ENCODE results near the gene STK36. TPM values are rescaled to one million over a fixed set of nuclear protein-coding genes. Genes with fewer than 3 reads are reported as not detected.

STK36 gene
- total and polyA plus RNA-seq, 2 donors (not counting 3 experiments of a cell fraction or from before 2014, with no cell fraction given), result 40.9 to 65.2 TPM

DNA sequence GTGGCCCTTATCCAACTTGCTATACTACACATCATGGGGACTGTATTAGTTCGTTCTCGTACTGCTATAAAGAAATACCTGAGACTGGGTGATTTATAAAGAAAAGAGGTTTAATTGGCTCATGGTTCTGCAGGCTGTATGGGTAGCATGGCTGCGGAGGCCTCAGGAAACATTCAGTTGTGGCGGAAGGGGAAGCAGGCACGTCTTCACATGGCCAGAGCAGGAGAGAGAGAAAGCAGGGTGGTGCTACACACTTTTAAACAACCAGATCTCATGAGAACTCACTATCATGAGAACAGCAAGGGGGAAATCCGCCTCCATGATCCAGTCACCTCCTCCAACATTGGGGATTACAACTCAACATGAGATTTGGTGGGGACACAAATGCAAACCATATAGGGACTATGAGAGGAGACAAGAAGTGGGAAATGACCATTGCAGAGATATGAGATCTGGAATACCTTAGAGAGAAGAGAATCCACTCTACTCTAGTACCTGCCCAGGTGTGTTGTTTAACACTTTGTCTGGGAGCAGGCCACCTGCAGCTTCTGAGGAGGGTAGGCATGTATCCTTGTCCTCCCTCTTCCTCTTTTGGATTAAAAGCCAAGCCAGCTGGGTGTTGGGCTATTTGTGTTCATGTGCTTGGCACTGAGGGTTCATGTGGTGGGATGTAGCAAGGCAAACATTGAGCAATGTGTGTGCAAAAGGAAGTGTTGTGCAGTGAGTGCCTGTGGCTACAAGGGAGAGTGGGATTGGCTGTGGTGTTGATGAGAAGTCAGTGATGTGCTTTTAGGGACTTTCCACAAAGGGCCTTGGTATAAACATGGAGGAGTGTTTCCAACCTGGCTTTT lies 61.5 kb downstream of the STK36 start:
- BruUV-seq (replicated peaks), result no TSS peak
- ChIA-PET POLR2A (no interaction called here), CTCF (interaction anchor here (3.7 to 5.3 kb wide), 2 partner anchors 22 to 115 kb away, joined by 30 to 105 read pairs; partner anchors contain the start of gene TTLL4)
- H3K9me1 ChIP-seq (replicated peaks; ENCODE audit: control insufficient read depth, extremely low read depth, insufficient read depth, low read length), result no peaks in the 10 kb centered on the region
- peaks cover 16% of the 10 kb centered on the region for H3K4me1 ChIP-seq (ENCODE audit: control insufficient read depth, extremely low read depth, insufficient read depth, low read length)
- H2AFZ ChIP-seq (ENCODE audit: low read depth, low read length), result no peak overlapping the region
- intact Hi-C loops (cut with micrococcal nuclease), result no loop called here
- no peak overlapping the region for H3K4me3 ChIP-seq (replicated peaks in 1 of 3; ENCODE audit: insufficient read depth in 1 of 3, low read depth in 1 of 3, low read length in 3 of 3)
- H3K36me3 ChIP-seq (ENCODE audit: control insufficient read depth in 2 of 2, extremely low read depth in 1 of 2, insufficient read depth in 2 of 2, low read length in 2 of 2), result peaks cover under 1 to 7% of the 10 kb centered on the region in 2 experiments
- no peaks in the 10 kb centered on the region for H3K9me3 ChIP-seq (replicated peaks; ENCODE audit: control insufficient read depth, insufficient read depth, low read length)
- no peak for DNase-seq (ENCODE audit: low read depth, low spot score)
- dilution Hi-C loops (cut with MboI; ENCODE audit: extremely low pct_ligation_motif_present, low sequenced_read_pairs), result no loop called here
- no peaks in the 10 kb centered on the region for H4K20me1 ChIP-seq (replicated peaks; ENCODE audit: control insufficient read depth, extremely low read depth, insufficient read depth, low read length)
- TF ChIP-seq, protein P1, sequence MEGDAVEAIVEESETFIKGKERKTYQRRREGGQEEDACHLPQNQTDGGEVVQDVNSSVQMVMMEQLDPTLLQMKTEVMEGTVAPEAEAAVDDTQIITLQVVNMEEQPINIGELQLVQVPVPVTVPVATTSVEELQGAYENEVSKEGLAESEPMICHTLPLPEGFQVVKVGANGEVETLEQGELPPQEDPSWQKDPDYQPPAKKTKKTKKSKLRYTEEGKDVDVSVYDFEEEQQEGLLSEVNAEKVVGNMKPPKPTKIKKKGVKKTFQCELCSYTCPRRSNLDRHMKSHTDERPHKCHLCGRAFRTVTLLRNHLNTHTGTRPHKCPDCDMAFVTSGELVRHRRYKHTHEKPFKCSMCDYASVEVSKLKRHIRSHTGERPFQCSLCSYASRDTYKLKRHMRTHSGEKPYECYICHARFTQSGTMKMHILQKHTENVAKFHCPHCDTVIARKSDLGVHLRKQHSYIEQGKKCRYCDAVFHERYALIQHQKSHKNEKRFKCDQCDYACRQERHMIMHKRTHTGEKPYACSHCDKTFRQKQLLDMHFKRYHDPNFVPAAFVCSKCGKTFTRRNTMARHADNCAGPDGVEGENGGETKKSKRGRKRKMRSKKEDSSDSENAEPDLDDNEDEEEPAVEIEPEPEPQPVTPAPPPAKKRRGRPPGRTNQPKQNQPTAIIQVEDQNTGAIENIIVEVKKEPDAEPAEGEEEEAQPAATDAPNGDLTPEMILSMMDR (IDR thresholded peaks at IDR 0.05; ENCODE audit: extremely low read depth in 1 of 2, insufficient read depth in 1 of 2, low read depth in 1 of 2, low read length in 2 of 2), result no peak
- TF ChIP-seq JUN (IDR thresholded peaks at IDR 0.05; ENCODE audit: borderline replicate concordance, insufficient read depth, insufficient read length, low read depth) (no peak), GATA2 (IDR thresholded peaks at IDR 0.05; ENCODE audit: insufficient read depth, insufficient read length, low read depth, low read length) (no peak), MYC (IDR thresholded peaks at IDR 0.05; ENCODE audit: low read depth, low read length) (no peak), FOS (IDR thresholded peaks at IDR 0.05; ENCODE audit: borderline replicate concordance, insufficient read depth, low read length) (no peak), POLR2AphosphoS5 (IDR thresholded peaks at IDR 0.05; ENCODE audit: insufficient read depth, low read depth, low read length) (no peak), POLR2A (IDR thresholded peaks at IDR 0.05; ENCODE audit: low read depth, low read length) (no peak), EZH2 (IDR thresholded peaks at IDR 0.05; ENCODE audit: borderline replicate concordance, low read depth, low read length, severe bottlenecking) (no peak)
- TF ChIP-seq, protein P2, sequence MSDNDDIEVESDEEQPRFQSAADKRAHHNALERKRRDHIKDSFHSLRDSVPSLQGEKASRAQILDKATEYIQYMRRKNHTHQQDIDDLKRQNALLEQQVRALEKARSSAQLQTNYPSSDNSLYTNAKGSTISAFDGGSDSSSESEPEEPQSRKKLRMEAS (IDR thresholded peaks at IDR 0.05; ENCODE audit: insufficient read depth, insufficient read length), result no peak
- H3K27ac ChIP-seq (ENCODE audit: insufficient read depth, low read depth, low read length), result no peak overlapping the region
- H3K79me2 ChIP-seq (ENCODE audit: control insufficient read depth, insufficient read depth, low read length), result peaks cover 41% of the 10 kb centered on the region
- H3K9ac ChIP-seq (replicated peaks; ENCODE audit: extremely low read depth, insufficient read depth, low read length), result no peak overlapping the region
- no peak for FAIRE-seq
- H3K27me3 ChIP-seq (ENCODE audit: control insufficient read depth in 2 of 2, insufficient read depth in 2 of 2, low read length in 2 of 2), result no peaks in the 10 kb centered on the region
- no peak overlapping the region for H3K4me2 ChIP-seq (ENCODE audit: insufficient read depth, low read length)
